Measurements from ENCODE around the gene SMIM24.

SMIM24 gene

DNA sequence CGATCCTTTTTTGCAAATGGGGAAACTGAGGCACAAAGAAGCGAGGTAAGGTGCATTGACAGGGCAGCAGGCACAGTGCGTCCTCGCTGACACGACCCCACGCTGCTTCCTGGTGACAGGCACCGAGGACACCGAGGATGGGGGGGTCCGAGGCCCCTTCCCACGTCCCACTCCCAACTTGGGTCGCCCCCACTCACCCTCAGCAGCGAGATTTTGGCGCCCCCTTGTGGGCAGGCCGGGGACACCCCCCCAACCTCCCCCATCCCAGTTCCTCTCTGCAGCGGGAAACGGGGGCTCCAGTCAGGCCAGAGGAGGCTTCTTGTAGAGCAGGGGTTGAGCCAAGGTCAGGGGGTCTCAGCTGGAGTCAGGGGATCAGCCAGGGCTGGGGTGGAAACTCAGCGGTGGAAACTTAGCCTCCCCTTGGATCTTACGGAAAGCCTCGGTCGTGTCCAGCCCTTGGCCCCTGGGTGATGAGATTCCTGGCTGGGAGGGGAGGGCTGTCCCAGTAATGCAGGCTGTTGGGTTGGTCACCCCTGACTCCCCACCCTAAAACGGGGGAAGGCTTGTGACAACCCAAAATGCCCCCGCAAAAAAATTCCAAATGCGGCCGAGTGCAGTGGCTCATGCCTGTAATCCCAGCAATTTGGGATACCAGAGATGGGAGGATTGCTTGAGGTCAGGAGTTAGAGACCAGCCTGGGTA lies 8.2 kb downstream of the SMIM24 start:
- Histone ChIP-seq H2AFZ (ENCODE audit: low read depth, low read length) (no peak overlapping the region), H3K36me3 (ENCODE audit: insufficient read depth, low read length) (no peaks in the 10 kb centered on the region; the same call in none of the 2 replicates), H3K9me3 (ENCODE audit: insufficient read depth, low read length, severe bottlenecking) (peaks cover 4% of the 10 kb centered on the region), H3K27me3 (ENCODE audit: insufficient read depth, low read length, poor library complexity) (no peaks in the 10 kb centered on the region), H3K4me1 (ENCODE audit: insufficient read depth, low read length) (no peaks in the 10 kb centered on the region), H4K20me1 (ENCODE audit: insufficient read depth, low read length) (0 out of 2 replicates have a peak, but pooled peaks cover 5% of the 10 kb centered on the region), H3K4me2 (ENCODE audit: insufficient read depth, low read length) (no peak overlapping the region), H3K9ac (ENCODE audit: low read depth, low read length) (no peak overlapping the region), H3K4me3 (ENCODE audit: low read depth in 1 of 2, low read length in 2 of 2) (no peak overlapping the region), H3K27ac (ENCODE audit: low read length) (peak overlapping the region; percentile 10; the same call in 1 of the 2 replicates), H3K79me2 (ENCODE audit: insufficient read depth, low read length) (no peaks in the 10 kb centered on the region)
- TF ChIP-seq CTCF (IDR thresholded peaks at IDR 0.05; ENCODE audit: borderline replicate concordance, extremely low read depth, low read length, poor library complexity, severe bottlenecking) (peak; percentile 89), EZH2 (IDR thresholded peaks at IDR 0.05; ENCODE audit: borderline replicate concordance, low read depth, low read length, severe bottlenecking) (no peak)
- DNase-seq (peak; percentile 57), ATAC-seq (ENCODE audit: insufficient read depth, low read depth) (peak; percentile 57; the same call in 1 of the 3 replicates)

DNA sequence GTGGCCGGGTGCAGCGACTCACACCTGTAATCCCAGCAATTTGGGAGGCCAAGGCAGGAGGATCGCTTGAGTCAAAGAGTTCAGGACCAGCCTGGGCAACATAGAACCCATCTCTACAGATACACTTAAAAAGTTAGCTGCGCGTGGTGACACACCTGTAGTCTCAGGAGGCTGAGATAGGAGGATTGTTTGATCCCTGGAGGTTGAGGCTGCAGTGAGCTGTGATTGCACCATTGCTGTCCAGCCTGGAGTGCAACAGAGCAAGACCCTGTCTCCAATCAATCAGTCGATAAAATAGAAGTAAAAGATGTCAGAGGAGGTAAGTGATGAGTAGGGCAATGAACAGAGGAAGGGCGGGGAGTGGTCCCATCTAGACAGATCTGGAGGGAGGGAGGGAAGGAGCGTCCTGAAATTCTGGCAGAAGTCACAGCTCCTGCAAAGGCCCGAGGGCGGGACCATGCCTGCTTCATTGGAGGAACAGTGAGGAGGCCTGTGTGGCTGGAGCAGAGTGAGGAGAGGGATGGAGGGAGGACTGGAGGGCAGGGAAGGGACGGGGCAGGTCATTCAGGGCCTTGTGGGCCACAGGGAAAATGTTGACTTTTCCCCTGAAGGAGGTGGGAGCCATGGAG lies 9.7 kb downstream of the SMIM24 start:
- DNase-seq, result no peak
- Histone ChIP-seq H4K20me1 (ENCODE audit: insufficient read depth, low read length) (0 out of 2 replicates have a peak, but pooled peaks cover 5% of the 10 kb centered on the region), H3K27ac (ENCODE audit: low read length) (no peak overlapping the region)

GRCh38 chr19:3469638-3470499 lies 10.5 kb downstream of the SMIM24 start:
- TF ChIP-seq EZH2 (IDR thresholded peaks at IDR 0.05; ENCODE audit: borderline replicate concordance, low read depth, low read length, severe bottlenecking) (no peak), CTCF (IDR thresholded peaks at IDR 0.05; ENCODE audit: borderline replicate concordance, extremely low read depth, low read length, poor library complexity, severe bottlenecking) (peak; percentile 16)

More for the DNA sequence above, 9.7 kb downstream of the SMIM24 start:
- Histone ChIP-seq H3K36me3 (ENCODE audit: insufficient read depth, low read length) (no peaks in the 10 kb centered on the region; the same call in 1 of the 2 replicates), H3K27me3 (ENCODE audit: insufficient read depth, low read length, poor library complexity) (no peaks in the 10 kb centered on the region), H3K79me2 (ENCODE audit: insufficient read depth, low read length) (no peaks in the 10 kb centered on the region), H3K4me2 (ENCODE audit: insufficient read depth, low read length) (no peak overlapping the region), H3K4me3 (ENCODE audit: low read depth in 1 of 2, low read length in 2 of 2) (no peak overlapping the region), H3K4me1 (ENCODE audit: insufficient read depth, low read length) (no peaks in the 10 kb centered on the region), H3K9ac (ENCODE audit: low read depth, low read length) (no peak overlapping the region), H2AFZ (ENCODE audit: low read depth, low read length) (no peak overlapping the region), H3K9me3 (ENCODE audit: insufficient read depth, low read length, severe bottlenecking) (peaks cover 4% of the 10 kb centered on the region)
- no peak for TF ChIP-seq EZH2 (IDR thresholded peaks at IDR 0.05; ENCODE audit: borderline replicate concordance, low read depth, low read length, severe bottlenecking)
- no peak for TF ChIP-seq CTCF (IDR thresholded peaks at IDR 0.05; ENCODE audit: borderline replicate concordance, extremely low read depth, low read length, poor library complexity, severe bottlenecking)
- ATAC-seq (ENCODE audit: insufficient read depth, low read depth), result no peak

More at GRCh38 chr19:3469638-3470499, 10.5 kb downstream of the SMIM24 start:
- no peak overlapping the region for H3K9ac ChIP-seq (ENCODE audit: low read depth, low read length)
- no peak overlapping the region for H3K27ac ChIP-seq (ENCODE audit: low read length)
- ATAC-seq (ENCODE audit: insufficient read depth, low read depth) (0 out of 3 replicates have a peak, but pooled peaks have one; percentile 11), DNase-seq (no peak)
- H3K4me2 ChIP-seq (ENCODE audit: insufficient read depth, low read length), result no peak overlapping the region
- H3K4me3 ChIP-seq (ENCODE audit: low read depth in 1 of 2, low read length in 2 of 2), result no peak overlapping the region
- H3K4me1 ChIP-seq (ENCODE audit: insufficient read depth, low read length), result no peaks in the 10 kb centered on the region
- 0 out of 2 replicates have a peak, but pooled peaks cover 5% of the 10 kb centered on the region for H4K20me1 ChIP-seq (ENCODE audit: insufficient read depth, low read length)
- no peaks in the 10 kb centered on the region for H3K27me3 ChIP-seq (ENCODE audit: insufficient read depth, low read length, poor library complexity)
- no peak overlapping the region for H2AFZ ChIP-seq (ENCODE audit: low read depth, low read length)
- no peaks in the 10 kb centered on the region for H3K79me2 ChIP-seq (ENCODE audit: insufficient read depth, low read length)
- no peaks in the 10 kb centered on the region; the same call in 1 of the 2 replicates for H3K36me3 ChIP-seq (ENCODE audit: insufficient read depth, low read length)
- peaks cover 4% of the 10 kb centered on the region for H3K9me3 ChIP-seq (ENCODE audit: insufficient read depth, low read length, severe bottlenecking)
